Breast epithelium (tissue), 3 donors: ENCODE measurements around the gene ETS1.

Experiments used
- CTCF ChIP-seq, 3 donors: fragments of 450-650 bp; IDR thresholded peaks; one replicate each; pipeline ENCODE4 v1.5.1; 2016 to 2017; ENCODE audit warnings: antibody characterized with exemption in 3 of 3, mild to moderate bottlenecking in 3 of 3, moderate library complexity in 3 of 3
- POLR2A ChIP-seq: fragments of 450-650 bp; IDR thresholded peaks from one replicate; pipeline ENCODE4 v1.6.1; 2016; ENCODE audit warnings: antibody characterized with exemption, mild to moderate bottlenecking, moderate library complexity
- POLR2AphosphoS5 ChIP-seq, 3 donors: sonication (generic); formaldehyde crosslinking; IDR thresholded peaks; one replicate each; pipeline ENCODE4 v1.6.1; 2017; ENCODE audit warnings: antibody characterized with exemption in 3 of 3

- TF ChIP-seq POLR2AphosphoS5 (IDR thresholded peaks at IDR 0.05) = no peak
- no peak for TF ChIP-seq POLR2A
- no peak for TF ChIP-seq CTCF (IDR thresholded peaks at IDR 0.05)
Measured at GRCh38 chr11:128432926-128433325, 154.4 kb downstream of the ETS1 start.
